GM21381 (cell line): ENCODE data around the gene DRAM2.

ENCODE experiments used
- ATAC-seq: cut with Tn5 transposase; IDR thresholded peaks from one replicate; pipeline ENCODE4 v1.9.1; 2021; ENCODE audit warnings: mild to moderate bottlenecking, moderate library complexity; ENCODE audit not compliant: unreplicated experiment

Gene DRAM2

GRCh38 chr1:111139956-111140679 lies at the start of gene DRAM2, which contains the start of gene CEPT1:
Gene DRAM2 (minus strand): TSS chr1:111140093. CDS start chr1:111131554, 8,539 bp downstream.
Gene CEPT1 (plus strand): TSS chr1:111140223. CDS start chr1:111147715, 7,492 bp downstream.
- ATAC-seq, result peak; percentile 62

- no peak for ATAC-seq
Observed at GRCh38 chr1:111184663-111185062, 44.8 kb upstream of the DRAM2 start.

- no peak for ATAC-seq
Observed at GRCh38 chr1:111183308-111184069, 43.6 kb upstream of the DRAM2 start.

GRCh38 chr1:111182052-111182451 lies 42.2 kb upstream of the DRAM2 start:
- no peak for ATAC-seq

- no peak for ATAC-seq
Observed at GRCh38 chr1:111179968-111180533, 40.2 kb upstream of the DRAM2 start.

GRCh38 chr1:111176678-111177077 lies 36.8 kb upstream of the DRAM2 start:
- no peak for ATAC-seq

GRCh38 chr1:111175349-111175748 lies 35.5 kb upstream of the DRAM2 start:
- no peak for ATAC-seq

GRCh38 chr1:111174070-111174469 lies 34.2 kb upstream of the DRAM2 start:
- no peak for ATAC-seq

- no peak for ATAC-seq
Observed at GRCh38 chr1:111172463-111172862, 32.6 kb upstream of the DRAM2 start.

GRCh38 chr1:111164151-111164550 lies 24.3 kb upstream of the DRAM2 start:
- no peak for ATAC-seq

- no peak for ATAC-seq
Observed at GRCh38 chr1:111163363-111163762, 23.5 kb upstream of the DRAM2 start.

GRCh38 chr1:111162488-111162880 lies 22.6 kb upstream of the DRAM2 start:
- ATAC-seq, result no peak

- ATAC-seq, result no peak
Observed at GRCh38 chr1:111161843-111162487, 22.1 kb upstream of the DRAM2 start.

- no peak for ATAC-seq
Observed at GRCh38 chr1:111157431-111157830, 17.5 kb upstream of the DRAM2 start.

- no peak for ATAC-seq
Observed at GRCh38 chr1:111154021-111154999, 14.4 kb upstream of the DRAM2 start.

- ATAC-seq, result no peak
Observed at GRCh38 chr1:111151838-111152237, 11.9 kb upstream of the DRAM2 start.

GRCh38 chr1:111148376-111148881 lies 8.5 kb upstream of the DRAM2 start:
- peak; percentile 55 for ATAC-seq

- ATAC-seq, result no peak
Observed at GRCh38 chr1:111147948-111148347, 8.1 kb upstream of the DRAM2 start.

- ATAC-seq, result no peak
Observed at GRCh38 chr1:111145963-111146768, 6.3 kb upstream of the DRAM2 start.
